Left lung (tissue), 10 donors: ENCODE measurements around the gene ERC2. TPM values are rescaled to one million over a fixed set of nuclear protein-coding genes. Genes with fewer than 3 reads are reported as not detected.

Experiments
- ATAC-seq: fragments of 200-7000 bp; cut with Tn5 transposase; one replicate; pipeline ENCODE4 v1.9.1; 2020; ENCODE audit warnings: moderate library complexity
- DNase-seq, 4 donors: peaks; one replicate each; pipeline ENCODE4 v3.0.0-alpha.2; 2013 to 2020
- H3K27ac ChIP-seq, 2 donors: fragments of 200-600 bp; sonication (generic) in 1 of 2; one replicate each; pipeline versions ENCODE4 v1.5.0 to v1.8.0; 2020 to 2021
- H3K27me3 ChIP-seq, 2 donors: fragments of 200-600 bp; sonication (generic) in 1 of 2; one replicate each; pipeline versions ENCODE4 v1.5.0 to v1.8.0; 2020 to 2021
- H3K36me3 ChIP-seq, 2 donors: fragments of 200-600 bp; sonication (generic) in 1 of 2; one replicate each; pipeline versions ENCODE4 v1.5.0 to v1.8.0; 2020 to 2021
- H3K4me1 ChIP-seq, 2 donors: fragments of 200-600 bp; one replicate each; pipeline ENCODE4 v1.8.0; 2021
- H3K4me3 ChIP-seq, 2 donors: fragments of 200-600 bp; sonication (generic) in 1 of 2; one replicate each; pipeline versions ENCODE4 v1.5.0 to v1.8.0; 2020 to 2021; ENCODE audit warnings: mild to moderate bottlenecking in 1 of 2
- H3K9me3 ChIP-seq, 2 donors: fragments of 200-600 bp; sonication (generic) in 1 of 2; one replicate each; pipeline versions ENCODE4 v1.5.0 to v1.8.0; 2020 to 2021
- CTCF ChIP-seq, 2 donors: fragments of 200-600 bp; sonication (generic) in 1 of 2; IDR thresholded peaks; one replicate each; pipeline versions ENCODE4 v1.5.0 to v1.8.0; 2021; ENCODE audit warnings: antibody characterized with exemption in 2 of 2
- intact Hi-C, 2 donors: fragments of 100-400 bp; cut with DNase I; formaldehyde crosslinking; loops; one replicate each; pipeline versions ENCODE4 v1.11.2 to v1.14.2; 2022
- polyA plus RNA-seq, 6 donors: library from polyadenylated mRNA; unstranded; fragments of 120-200 nt; gene quantifications; one replicate each; pipeline ENCODE4 v1.2.1, GENCODE V29; 2013; ENCODE audit not compliant: insufficient read length in 6 of 6
- total RNA-seq, 2 donors: library from RNA; stranded (reverse); fragmentation: NEBNext Ultra II Directional; extraction: Animal tissue kit (Norgen Biotek cat#: 25700); gene quantifications; one replicate each; pipeline ENCODE4 v1.2.1, GENCODE V29; 2021
- donor health status: DM: no; HTN: yes; CAD: no.
- donor health status: DM: no; HTN: no; CAD: no.

Gene ERC2
- total and polyA plus RNA-seq, 8 donors, result 1.6 to 3.3 (median 2.1) TPM

- Histone ChIP-seq H3K4me3 (no peak overlapping the region), H3K4me1 (peaks cover 0 to 8% of the 10 kb centered on the region in 2 donors), H3K27ac (no peak overlapping the region), H3K9me3 (no peaks in the 10 kb centered on the region), H3K36me3 (no peaks in the 10 kb centered on the region), H3K27me3 (no peaks in the 10 kb centered on the region)
- no peak for DNase-seq
- intact Hi-C loops, result no loop called here
- TF ChIP-seq CTCF (IDR thresholded peaks at IDR 0.05), result no peak
- no peak for ATAC-seq
These were observed 911.4 kb downstream of the ERC2 start for GRCh38 chr3:55556619-55557537.

- Histone ChIP-seq H3K4me3 (no peak overlapping the region), H3K9me3 (no peaks in the 10 kb centered on the region), H3K36me3 (no peaks in the 10 kb centered on the region), H3K27ac (no peak overlapping the region), H3K4me1 (peaks cover 0 to 8% of the 10 kb centered on the region in 2 donors), H3K27me3 (no peaks in the 10 kb centered on the region)
- no peak for TF ChIP-seq CTCF (IDR thresholded peaks at IDR 0.05)
- intact Hi-C loops, result no loop called here
- DNase-seq (peak in 1 of 4 donors; percentile 59), ATAC-seq (peak; percentile 47)
These were observed 912.2 kb downstream of the ERC2 start for GRCh38 chr3:55555873-55556618.

- DNase-seq (no peak), ATAC-seq (no peak)
- Histone ChIP-seq H3K4me3 (no peak overlapping the region), H3K27me3 (no peaks in the 10 kb centered on the region), H3K9me3 (no peaks in the 10 kb centered on the region), H3K4me1 (peaks cover 0 to 8% of the 10 kb centered on the region in 2 donors), H3K27ac (no peak overlapping the region), H3K36me3 (no peaks in the 10 kb centered on the region)
- intact Hi-C loops, result no loop called here
- TF ChIP-seq CTCF (IDR thresholded peaks at IDR 0.05), result no peak
These were observed 913.4 kb downstream of the ERC2 start for GRCh38 chr3:55554634-55555425.

- H3K36me3 ChIP-seq, result no peaks in the 10 kb centered on the region
- no peak overlapping the region for H3K27ac ChIP-seq
- H3K27me3 ChIP-seq, result no peaks in the 10 kb centered on the region
- no peaks in the 10 kb centered on the region for H3K9me3 ChIP-seq
- intact Hi-C loops, result no loop called here
- DNase-seq, result no peak
- TF ChIP-seq CTCF (IDR thresholded peaks at IDR 0.05), result no peak
- H3K4me1 ChIP-seq, result peaks cover 0 to 8% of the 10 kb centered on the region in 2 donors
- no peak overlapping the region for H3K4me3 ChIP-seq
- ATAC-seq, result no peak
These were observed 916.6 kb downstream of the ERC2 start for GRCh38 chr3:55551644-55552043.
